HG02588 (cell line): Measurements from ENCODE around the gene CCDC85C.

ENCODE experiments used
- ATAC-seq: cut with Tn5 transposase; IDR thresholded peaks from one replicate; pipeline ENCODE4 v1.9.1; 2021; ENCODE audit warnings: mild to moderate bottlenecking, moderate library complexity; ENCODE audit not compliant: unreplicated experiment

CCDC85C gene

GRCh38 chr14:99479906-99480869 lies 123.8 kb downstream of the CCDC85C start, which contains the start of gene SETD3:
TSS of gene SETD3 (minus strand) at chr14:99480859. CDS start at chr14:99465805, 15,054 bp downstream.
- peak; percentile 2 for ATAC-seq

- ATAC-seq, result no peak
These were observed 124.7 kb downstream of the CCDC85C start for GRCh38 chr14:99479160-99479905.

- ATAC-seq, result no peak
These were observed 125.9 kb downstream of the CCDC85C start for GRCh38 chr14:99478128-99478527.

GRCh38 chr14:99476864-99477263 lies 127.1 kb downstream of the CCDC85C start:
- no peak for ATAC-seq

- no peak for ATAC-seq
These were observed 128.3 kb downstream of the CCDC85C start for GRCh38 chr14:99475660-99476059.

- no peak for ATAC-seq
These were observed 128.8 kb downstream of the CCDC85C start for GRCh38 chr14:99475179-99475578.

GRCh38 chr14:99473458-99473857 lies 130.5 kb downstream of the CCDC85C start:
- ATAC-seq, result no peak

GRCh38 chr14:99472937-99473336 lies 131.1 kb downstream of the CCDC85C start:
- no peak for ATAC-seq

- no peak for ATAC-seq
These were observed 132.3 kb downstream of the CCDC85C start for GRCh38 chr14:99471731-99472130.

- ATAC-seq, result no peak
These were observed 135.0 kb downstream of the CCDC85C start for GRCh38 chr14:99468836-99469592.

- no peak for ATAC-seq
These were observed 135.9 kb downstream of the CCDC85C start for GRCh38 chr14:99468081-99468480.

- ATAC-seq, result no peak
These were observed 136.5 kb downstream of the CCDC85C start for GRCh38 chr14:99467336-99468078.

- ATAC-seq, result no peak
These were observed 137.2 kb downstream of the CCDC85C start for GRCh38 chr14:99466758-99467157.

GRCh38 chr14:99465288-99465687 lies 138.7 kb downstream of the CCDC85C start:
- ATAC-seq, result no peak

- ATAC-seq, result no peak
These were observed 140.0 kb downstream of the CCDC85C start for GRCh38 chr14:99463974-99464373.

GRCh38 chr14:99462210-99462609 lies 141.8 kb downstream of the CCDC85C start:
- ATAC-seq, result no peak

- no peak for ATAC-seq
These were observed 142.5 kb downstream of the CCDC85C start for GRCh38 chr14:99461411-99462085.

GRCh38 chr14:99460793-99461192 lies 143.2 kb downstream of the CCDC85C start:
- ATAC-seq, result no peak

- no peak for ATAC-seq
These were observed 144.4 kb downstream of the CCDC85C start for GRCh38 chr14:99459481-99460100.
